GM18951 (cell line): ENCODE results near the gene DNAJC17.

Experiments
- POLR2A ChIP-seq: IDR thresholded peaks from 4 replicates; pipeline ENCODE4 v1.6.1; 2011; ENCODE audit warnings: mild to moderate bottlenecking; ENCODE audit not compliant: insufficient read length, insufficient read depth; ENCODE audit errors: extremely low read depth
- in situ Hi-C: fragments of 300-500 bp; cut with MboI; formaldehyde crosslinking; loops from one replicate; pipeline ENCODE4 v1.12.0; 2022; ENCODE audit warnings: low sequenced_read_pairs, mixed read lengths, inconsistent platforms; ENCODE audit not compliant: unreplicated experiment

DNAJC17 gene

GRCh38 chr15:40825661-40826422 is 18.6 kb upstream of the DNAJC17 start:
- in situ Hi-C loops: no loop called here

GRCh38 chr15:40823572-40824343 is 16.5 kb upstream of the DNAJC17 start:
- in situ Hi-C loops: no loop called here
- no peak for TF ChIP-seq POLR2A

More at GRCh38 chr15:40825661-40826422, 18.6 kb upstream of the DNAJC17 start:
- no peak for TF ChIP-seq POLR2A

DNA sequence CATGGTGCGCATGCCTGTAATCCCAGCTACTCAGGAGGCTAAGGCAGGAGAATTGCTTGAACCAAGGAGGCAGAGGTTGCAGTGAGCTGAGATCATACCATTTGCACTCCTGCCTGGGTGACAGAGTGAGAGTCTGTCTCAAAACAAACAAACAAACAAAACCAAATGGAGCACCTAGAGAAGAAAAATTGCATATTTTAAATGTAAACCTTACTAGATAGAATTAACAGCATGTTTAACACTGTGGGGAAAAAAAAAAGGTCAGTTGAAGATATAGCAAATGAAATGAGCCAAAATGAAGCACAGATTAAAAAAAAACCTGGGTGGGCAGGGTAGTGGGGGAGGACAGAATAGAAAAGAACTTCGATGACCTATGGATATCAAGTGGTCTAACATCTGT is 13.9 kb upstream of the DNAJC17 start:
- in situ Hi-C loops: no loop called here
- TF ChIP-seq POLR2A: no peak

GRCh38 chr15:40819048-40819447 is 11.8 kb upstream of the DNAJC17 start:
- in situ Hi-C loops: no loop called here
- TF ChIP-seq POLR2A: no peak

- in situ Hi-C loops: no loop called here
- no peak for TF ChIP-seq POLR2A
These were observed 7.9 kb upstream of the DNAJC17 start for GRCh38 chr15:40815042-40815698.

DNA sequence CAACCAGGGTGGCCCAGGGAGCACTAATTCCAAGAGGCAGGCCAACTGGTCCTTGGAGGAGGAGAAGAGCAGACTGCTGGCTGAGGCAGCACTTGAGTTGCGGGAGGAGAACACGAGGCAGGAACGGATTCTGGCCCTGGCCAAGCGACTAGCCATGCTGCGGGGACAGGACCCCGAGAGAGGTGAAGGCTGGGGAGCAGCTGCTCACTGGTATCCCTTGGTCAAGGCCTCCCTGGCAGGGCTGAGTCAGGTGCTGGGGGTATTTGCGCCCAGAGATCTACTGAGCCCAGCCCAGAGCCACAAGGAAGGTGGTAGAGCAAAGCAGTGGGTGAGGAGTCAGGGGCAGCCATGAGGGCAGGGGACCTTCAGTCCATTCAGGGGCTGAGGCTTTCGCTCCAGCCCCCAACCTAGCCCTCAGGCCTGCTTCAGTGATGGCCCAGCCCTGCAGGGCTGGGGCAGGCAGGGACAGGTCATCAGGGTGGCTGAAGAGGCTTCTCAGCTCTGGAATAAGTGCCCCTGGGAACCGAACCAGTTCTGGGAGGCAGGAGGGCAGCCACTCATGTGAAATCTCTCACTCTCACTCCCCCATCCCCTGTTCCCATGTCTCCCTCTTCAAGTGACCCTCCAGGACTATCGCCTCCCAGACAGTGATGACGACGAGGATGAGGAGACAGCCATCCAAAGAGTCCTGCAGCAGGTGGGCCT is 5.6 kb upstream of the DNAJC17 start:
- in situ Hi-C loops: no loop called here
- TF ChIP-seq POLR2A: no peak

DNA sequence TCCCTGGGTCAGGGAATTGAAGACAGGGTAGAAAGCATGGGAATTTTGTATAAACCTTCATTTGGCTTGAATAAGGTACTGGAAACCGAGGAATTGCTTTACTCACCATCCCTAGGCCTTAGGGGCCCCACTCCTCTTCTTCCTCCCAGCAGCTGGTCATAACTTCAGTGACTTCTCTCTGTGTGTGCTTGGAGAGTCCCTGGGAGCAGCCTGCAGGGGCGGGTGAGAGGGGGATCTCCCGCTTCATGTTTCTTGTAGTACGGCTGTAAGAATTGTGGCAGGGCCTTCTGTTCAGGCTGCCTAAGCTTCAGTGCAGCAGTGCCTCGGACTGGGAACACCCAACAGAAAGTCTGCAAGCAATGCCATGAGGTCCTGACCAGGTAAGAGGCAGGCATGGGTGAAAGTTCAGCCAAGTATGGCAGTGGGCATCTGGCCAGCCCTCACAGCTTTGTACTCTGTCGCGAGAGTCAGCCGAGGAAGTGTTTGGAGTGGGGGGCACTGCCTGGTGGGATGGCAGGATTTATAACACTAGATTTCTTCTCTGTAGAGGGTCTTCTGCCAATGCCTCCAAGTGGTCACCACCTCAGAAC is 1.7 kb upstream of the DNAJC17 start:
- in situ Hi-C loops: no loop called here
- no peak for TF ChIP-seq POLR2A

DNA sequence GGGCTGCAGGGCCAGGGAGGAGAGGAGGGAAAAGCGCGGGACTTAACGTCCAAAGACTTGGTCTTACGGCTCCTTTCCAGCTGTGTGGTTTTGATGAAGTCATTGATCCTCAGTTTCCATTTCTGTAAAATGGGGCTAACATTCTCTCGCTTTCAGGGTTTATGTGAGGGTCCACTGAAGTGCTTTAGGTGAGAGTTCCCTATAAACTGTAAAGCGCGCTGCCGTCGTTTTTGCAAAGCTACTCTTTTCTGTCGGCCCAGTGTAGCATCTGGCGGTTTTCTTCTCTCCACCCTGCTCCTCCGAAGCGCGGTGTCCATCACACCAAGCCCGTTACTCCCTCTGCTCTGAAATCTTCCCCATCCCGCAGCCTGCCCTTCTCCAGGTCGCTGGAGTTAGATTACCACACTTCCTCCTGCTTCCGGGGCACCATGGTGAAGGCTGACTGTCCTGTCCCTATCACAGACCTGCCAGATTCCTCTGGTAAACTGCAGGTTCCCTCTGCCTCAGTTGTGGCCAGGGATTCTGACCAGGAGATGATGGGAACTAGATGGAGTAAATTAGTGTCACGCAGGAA is 702 bp upstream of the DNAJC17 start:
- in situ Hi-C loops: no loop called here
- TF ChIP-seq POLR2A: no peak

- TF ChIP-seq POLR2A: no peak
- in situ Hi-C loops: no loop called here
These were observed 623 bp downstream of the DNAJC17 start for GRCh38 chr15:40806672-40807027.

GRCh38 chr15:40803688-40804087 is 3.6 kb downstream of the DNAJC17 start:
- no peak for TF ChIP-seq POLR2A

GRCh38 chr15:40803076-40803475 is 4.2 kb downstream of the DNAJC17 start:
- TF ChIP-seq POLR2A: no peak
- in situ Hi-C loops: no loop called here

More at GRCh38 chr15:40803688-40804087, 3.6 kb downstream of the DNAJC17 start:
- in situ Hi-C loops: no loop called here

- no peak for TF ChIP-seq POLR2A
- in situ Hi-C loops: no loop called here
These were observed 7.8 kb downstream of the DNAJC17 start for GRCh38 chr15:40799523-40799922.
